SK-N-SH (cell line): ENCODE measurements around the gene TXNRD1. TPM values are rescaled to one million over a fixed set of nuclear protein-coding genes. Genes with fewer than 3 reads are reported as not detected.
"Not testable (repeated sequence)": the region's sequence is repeated elsewhere in the genome, so short reads cannot be mapped to it uniquely, and the experiment has no call there.

ENCODE experiments used
- CTCF ChIA-PET: fragments of 300-600, 350-600 bp; formaldehyde crosslinking; extraction: SDS; loops from one replicate; lab custom pipeline; 2021; lab: Yijun Ruan, JAX
- POLR2A ChIA-PET: fragments of 350-600 bp; sonication (Branson Sonifier 250); formaldehyde crosslinking; extraction: SDS; loops from one replicate; lab custom pipeline; 2020; ENCODE audit warnings: antibody characterized with exemption, inconsistent platforms; lab: Yijun Ruan, JAX
- DNase-seq: peaks from one replicate; pipeline ENCODE4 v3.0.0; 2012
- H2AFZ ChIP-seq: fragments of 200-600 bp; sonication (generic); 2 replicates; pipeline ENCODE4 v1.8.1; 2016; ENCODE audit warnings: antibody characterized with exemption, mild to moderate bottlenecking, low read depth
- H3F3A ChIP-seq: fragments of 200-600 bp; sonication (generic); replicated peaks from 2 replicates; pipeline ENCODE3; 2016; ENCODE audit warnings: antibody characterized with exemption, mild to moderate bottlenecking; ENCODE audit not compliant: insufficient read depth
- H3K27ac ChIP-seq, 2 experiments: fragments of 200-500 bp in 1 of 2; fragments of 200-600 bp in 1 of 2; sonication (Bioruptor generic) in 1 of 2; sonication (generic), shearing (Covaris generic) in 1 of 2; 2 replicates each; pipeline versions ENCODE4 v1.5.1 to v1.6.1; 2014 to 2016; ENCODE audit warnings: low read depth in 2 of 2, inconsistent platforms in 1 of 2, low read length in 1 of 2, mild to moderate bottlenecking in 1 of 2, mixed read lengths in 1 of 2
- H3K27me3 ChIP-seq: fragments of 200-600 bp; sonication (generic), shearing (Covaris generic); 2 replicates; pipeline ENCODE4 v1.6.1; 2016; ENCODE audit warnings: mixed run types; ENCODE audit not compliant: insufficient read depth
- H3K36me3 ChIP-seq, 2 experiments: fragments of 200-500 bp in 1 of 2; fragments of 200-600 bp in 1 of 2; sonication (Bioruptor generic) in 1 of 2; sonication (generic) in 1 of 2; replicated peaks in 1 of 2; 2 replicates each; pipeline versions ENCODE3 to v1.5.1; 2014 to 2016; ENCODE audit warnings: low read length in 1 of 2, mild to moderate bottlenecking in 1 of 2; ENCODE audit not compliant: insufficient read depth in 2 of 2, control insufficient read depth in 1 of 2
- H3K4me1 ChIP-seq, 2 experiments: fragments of 200-500 bp in 1 of 2; fragments of 200-600 bp in 1 of 2; sonication (Bioruptor generic) in 1 of 2; sonication (generic), shearing (Covaris generic) in 1 of 2; 2 replicates each; pipeline versions ENCODE4 v1.5.1 to v1.6.1; 2014 to 2016; ENCODE audit warnings: low read depth in 1 of 2, low read length in 1 of 2, mixed run types in 1 of 2; ENCODE audit not compliant: insufficient read depth in 2 of 2, control insufficient read depth in 1 of 2
- H3K4me2 ChIP-seq: fragments of 200-600 bp; sonication (generic), shearing (Covaris generic); 2 replicates; pipeline ENCODE4 v1.6.1; 2017; ENCODE audit warnings: mixed run types
- H3K4me3 ChIP-seq, 2 experiments: fragments of 200-500 bp in 1 of 2; fragments of 200-600 bp in 1 of 2; sonication (Bioruptor generic) in 1 of 2; sonication (generic), shearing (Covaris generic) in 1 of 2; 2 replicates each; pipeline versions ENCODE4 v1.5.1 to v1.8.1; 2014 to 2016; ENCODE audit warnings: low read depth in 2 of 2, inconsistent platforms in 1 of 2, low read length in 1 of 2, mild to moderate bottlenecking in 1 of 2, mixed read lengths in 1 of 2, moderate library complexity in 1 of 2
- H3K79me2 ChIP-seq: fragments of 200-600 bp; sonication (generic); 2 replicates; pipeline ENCODE4 v1.8.1; 2017; ENCODE audit warnings: mild to moderate bottlenecking; ENCODE audit not compliant: insufficient read depth
- H3K9ac ChIP-seq: fragments of 200-600 bp; sonication (generic); 2 replicates; pipeline ENCODE4 v1.6.1; 2017; ENCODE audit warnings: mixed run types
- H3K9me2 ChIP-seq: fragments of 200-600 bp; sonication (generic); 2 replicates; pipeline ENCODE4 v1.6.1; 2017; ENCODE audit warnings: mixed run types
- H3K9me3 ChIP-seq: fragments of 200-600 bp; sonication (generic); 2 replicates; pipeline ENCODE4 v1.6.1; 2017; ENCODE audit warnings: mixed run types, mild to moderate bottlenecking, moderate library complexity
- H4K20me1 ChIP-seq: fragments of 200-600 bp; sonication (generic); 2 replicates; pipeline ENCODE4 v1.6.1; 2017; ENCODE audit warnings: mild to moderate bottlenecking, mixed run types; ENCODE audit not compliant: insufficient read depth
- EZH2phosphoT487 ChIP-seq: fragments of 200-600 bp; sonication (generic); IDR thresholded peaks from 2 replicates; pipeline ENCODE4 v1.6.1; 2017; ENCODE audit warnings: low read depth, mixed run types, mild to moderate bottlenecking, antibody characterized with exemption, moderate library complexity, borderline replicate concordance
- FOXJ3 ChIP-seq: sonication (generic); formaldehyde crosslinking; IDR thresholded peaks from 2 replicates; pipeline ENCODE4 v1.5.1; 2020; ENCODE audit warnings: mild to moderate bottlenecking, missing genetic modification reagents
- JUND ChIP-seq: IDR thresholded peaks from 2 replicates; pipeline ENCODE4 v1.4.0; 2012
- NFIC ChIP-seq: IDR thresholded peaks from 2 replicates; pipeline ENCODE4 v1.4.0; 2012; ENCODE audit warnings: borderline replicate concordance
- NRF1 ChIP-seq: IDR thresholded peaks from 2 replicates; pipeline ENCODE4 v1.6.1; 2012; ENCODE audit warnings: low read depth, mild to moderate bottlenecking, low read length
- RAD21 ChIP-seq: IDR thresholded peaks from 2 replicates; pipeline ENCODE4 v1.6.1; 2012; ENCODE audit warnings: mild to moderate bottlenecking, low read length
- RCOR1 ChIP-seq: fragments of 150-350 bp; IDR thresholded peaks from 2 replicates; pipeline ENCODE4 v1.6.1; 2017; ENCODE audit warnings: antibody characterized with exemption, low read length
- RXRA ChIP-seq: IDR thresholded peaks from 2 replicates; pipeline ENCODE4 v1.4.0; 2012; ENCODE audit warnings: low read depth, mild to moderate bottlenecking, borderline replicate concordance
- TAF1 ChIP-seq: IDR thresholded peaks from 2 replicates; pipeline ENCODE4 v1.6.1; 2012; ENCODE audit warnings: low read depth, mild to moderate bottlenecking, low read length, moderate library complexity, borderline replicate concordance
- YY1 ChIP-seq: IDR thresholded peaks from 2 replicates; pipeline ENCODE4 v1.4.0; 2012; ENCODE audit warnings: low read depth, mild to moderate bottlenecking
- WGBS: methylation state at CpG from one replicate; pipeline ENCODE4 v1.1.6; 2017; ENCODE audit warnings: low lambda C conversion rate; 5-methylcytosine and 5-hydroxymethylcytosine counted together
- polyA plus RNA-seq, 3 experiments: library from polyadenylated mRNA; depleted of rRNA; stranded (reverse); fragments of >200 nt; gene quantifications; 2 replicates each; pipeline ENCODE4 v1.2.3, GENCODE V29; 2012
- TF ChIP-seq, protein P1 (sequence below): fragments of 150-350 bp; IDR thresholded peaks from 2 replicates; pipeline ENCODE4 v1.6.1; 2016; ENCODE audit warnings: mild to moderate bottlenecking, low read depth, low read length
- TF ChIP-seq, protein P2 (sequence below): IDR thresholded peaks from 2 replicates; pipeline ENCODE4 v1.4.0; 2012; ENCODE audit warnings: low read depth, borderline replicate concordance
- TF ChIP-seq, protein P3 (sequence below): IDR thresholded peaks from 2 replicates; pipeline ENCODE4 v1.6.1; 2012; ENCODE audit warnings: mild to moderate bottlenecking, low read depth, low read length, moderate library complexity

Gene TXNRD1
- polyA plus RNA-seq, 1 of the 3 experiments (the other 2 are of a cell fraction): 143 TPM

DNA sequence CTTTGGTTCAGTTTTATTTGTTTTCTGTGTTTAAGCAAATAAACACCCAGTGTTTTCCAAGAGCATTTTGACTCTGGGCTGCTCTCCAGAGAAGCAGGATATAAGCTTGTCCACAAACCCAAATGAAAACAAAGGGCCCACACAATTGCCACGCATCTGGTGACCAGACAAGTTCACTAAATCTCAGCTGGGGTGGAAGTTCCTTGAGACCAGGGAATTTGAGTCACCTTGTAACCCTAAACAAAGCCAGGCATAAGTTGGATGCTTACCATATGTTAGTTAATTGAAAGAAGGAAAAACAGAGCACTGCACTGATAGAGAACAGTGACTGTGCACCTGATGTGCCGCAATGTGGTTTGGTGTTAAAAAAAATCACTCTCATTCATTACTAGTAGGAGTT, 1.6 kb upstream of the TXNRD1 start (continued):
- TF ChIP-seq NRF1 (no peak), RAD21 (no peak)
- TF ChIP-seq, protein P1, sequence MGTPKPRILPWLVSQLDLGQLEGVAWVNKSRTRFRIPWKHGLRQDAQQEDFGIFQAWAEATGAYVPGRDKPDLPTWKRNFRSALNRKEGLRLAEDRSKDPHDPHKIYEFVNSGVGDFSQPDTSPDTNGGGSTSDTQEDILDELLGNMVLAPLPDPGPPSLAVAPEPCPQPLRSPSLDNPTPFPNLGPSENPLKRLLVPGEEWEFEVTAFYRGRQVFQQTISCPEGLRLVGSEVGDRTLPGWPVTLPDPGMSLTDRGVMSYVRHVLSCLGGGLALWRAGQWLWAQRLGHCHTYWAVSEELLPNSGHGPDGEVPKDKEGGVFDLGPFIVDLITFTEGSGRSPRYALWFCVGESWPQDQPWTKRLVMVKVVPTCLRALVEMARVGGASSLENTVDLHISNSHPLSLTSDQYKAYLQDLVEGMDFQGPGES: no peak

DNA sequence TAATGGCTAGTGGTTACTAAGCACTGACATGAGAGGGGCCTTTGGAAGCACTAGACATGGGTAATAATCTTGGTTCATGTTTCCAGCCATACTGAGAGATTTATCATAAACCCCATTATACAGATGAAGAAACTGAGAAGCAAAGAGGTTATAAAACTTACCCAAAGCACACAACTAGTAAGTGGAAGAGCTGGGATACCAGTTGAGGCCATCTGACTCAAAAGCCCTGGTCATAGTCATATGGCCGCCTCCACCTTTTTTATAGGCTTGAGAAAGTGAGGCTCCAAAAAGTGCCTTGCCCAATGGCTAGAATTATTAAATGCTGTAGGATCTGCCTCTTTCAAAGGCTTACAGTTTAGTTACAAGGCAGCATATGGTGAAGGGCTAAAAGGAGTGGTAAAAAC, 944 bp downstream of the TXNRD1 start:
- no peak for TF ChIP-seq YY1
- no peak for TF ChIP-seq RXRA
- TF ChIP-seq TAF1: no peak
- no peak for TF ChIP-seq JUND
- TF ChIP-seq RCOR1: no peak
- no peak for TF ChIP-seq NFIC
- TF ChIP-seq EZH2phosphoT487: no peak
- TF ChIP-seq, protein P2, sequence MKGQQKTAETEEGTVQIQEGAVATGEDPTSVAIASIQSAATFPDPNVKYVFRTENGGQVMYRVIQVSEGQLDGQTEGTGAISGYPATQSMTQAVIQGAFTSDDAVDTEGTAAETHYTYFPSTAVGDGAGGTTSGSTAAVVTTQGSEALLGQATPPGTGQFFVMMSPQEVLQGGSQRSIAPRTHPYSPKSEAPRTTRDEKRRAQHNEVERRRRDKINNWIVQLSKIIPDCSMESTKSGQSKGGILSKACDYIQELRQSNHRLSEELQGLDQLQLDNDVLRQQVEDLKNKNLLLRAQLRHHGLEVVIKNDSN: no peak
- TF ChIP-seq, protein P3, sequence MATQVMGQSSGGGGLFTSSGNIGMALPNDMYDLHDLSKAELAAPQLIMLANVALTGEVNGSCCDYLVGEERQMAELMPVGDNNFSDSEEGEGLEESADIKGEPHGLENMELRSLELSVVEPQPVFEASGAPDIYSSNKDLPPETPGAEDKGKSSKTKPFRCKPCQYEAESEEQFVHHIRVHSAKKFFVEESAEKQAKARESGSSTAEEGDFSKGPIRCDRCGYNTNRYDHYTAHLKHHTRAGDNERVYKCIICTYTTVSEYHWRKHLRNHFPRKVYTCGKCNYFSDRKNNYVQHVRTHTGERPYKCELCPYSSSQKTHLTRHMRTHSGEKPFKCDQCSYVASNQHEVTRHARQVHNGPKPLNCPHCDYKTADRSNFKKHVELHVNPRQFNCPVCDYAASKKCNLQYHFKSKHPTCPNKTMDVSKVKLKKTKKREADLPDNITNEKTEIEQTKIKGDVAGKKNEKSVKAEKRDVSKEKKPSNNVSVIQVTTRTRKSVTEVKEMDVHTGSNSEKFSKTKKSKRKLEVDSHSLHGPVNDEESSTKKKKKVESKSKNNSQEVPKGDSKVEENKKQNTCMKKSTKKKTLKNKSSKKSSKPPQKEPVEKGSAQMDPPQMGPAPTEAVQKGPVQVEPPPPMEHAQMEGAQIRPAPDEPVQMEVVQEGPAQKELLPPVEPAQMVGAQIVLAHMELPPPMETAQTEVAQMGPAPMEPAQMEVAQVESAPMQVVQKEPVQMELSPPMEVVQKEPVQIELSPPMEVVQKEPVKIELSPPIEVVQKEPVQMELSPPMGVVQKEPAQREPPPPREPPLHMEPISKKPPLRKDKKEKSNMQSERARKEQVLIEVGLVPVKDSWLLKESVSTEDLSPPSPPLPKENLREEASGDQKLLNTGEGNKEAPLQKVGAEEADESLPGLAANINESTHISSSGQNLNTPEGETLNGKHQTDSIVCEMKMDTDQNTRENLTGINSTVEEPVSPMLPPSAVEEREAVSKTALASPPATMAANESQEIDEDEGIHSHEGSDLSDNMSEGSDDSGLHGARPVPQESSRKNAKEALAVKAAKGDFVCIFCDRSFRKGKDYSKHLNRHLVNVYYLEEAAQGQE: no peak
- TF ChIP-seq, protein P1: no peak
- TF ChIP-seq FOXJ3: no peak

DNA sequence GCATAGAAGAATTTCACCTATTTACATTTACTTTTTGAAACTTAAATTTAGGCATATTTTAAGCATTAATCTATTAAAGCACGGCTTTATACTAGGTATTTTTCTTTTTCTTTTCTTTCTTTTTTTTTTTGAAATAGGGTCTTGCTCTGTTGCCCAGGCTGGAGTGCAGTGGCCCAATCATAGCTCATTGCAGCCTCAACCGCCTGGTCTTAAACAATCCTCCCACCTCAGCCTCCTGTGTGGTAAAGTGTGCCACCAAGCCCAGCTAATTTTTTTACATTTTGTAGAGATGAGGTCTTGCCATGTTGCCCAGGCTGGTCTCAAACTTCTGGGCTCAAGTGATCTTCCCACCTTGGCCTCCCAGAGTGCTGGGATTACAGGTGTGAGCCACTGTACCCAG, 2.9 kb downstream of the TXNRD1 start:
- H3K79me2 ChIP-seq, H3K9me3 ChIP-seq, H3K36me3 ChIP-seq, DNase-seq, H3K4me2 ChIP-seq, POLR2A ChIA-PET, H4K20me1 ChIP-seq, H3K27me3 ChIP-seq, H3K4me3 ChIP-seq, H3K9me2 ChIP-seq: not testable (repeated sequence)
- Histone ChIP-seq H3K4me1 (peaks cover 7 to 21% of the 10 kb centered on the region in 2 experiments; a peak in 3 of 4 replicates), H3K9ac (peak overlapping the region; percentile 44; the same call in 1 of the 2 replicates), H2AFZ (peak overlapping the region; percentile 17; the same call in 1 of the 2 replicates), H3K27ac (peak overlapping the region in 1 of 2 experiments; percentile 94; a peak in 2 of 4 replicates), H3F3A (peaks cover 31% of the 10 kb centered on the region)
- WGBS: 89% methylated on average over 2 of the region's 2 CpGs
- CTCF ChIA-PET: interaction anchor here (0.9 to 2.0 kb wide), 2 partner anchors 19 to 129 kb away, joined by 3 to 5 read pairs; no protein-coding TSS in a partner anchor

More for the DNA sequence above, 944 bp downstream of the TXNRD1 start:
- no peak overlapping the region for H3K4me3 ChIP-seq
- H3K27me3 ChIP-seq: no peaks in the 10 kb centered on the region
- H3K9ac ChIP-seq: no peak overlapping the region
- no peaks in the 10 kb centered on the region for H3K9me3 ChIP-seq
- peaks cover 7 to 21% of the 10 kb centered on the region in 2 experiments; a peak in 3 of 4 replicates for H3K4me1 ChIP-seq
- H3K27ac ChIP-seq: no peak overlapping the region
- WGBS: 87% methylated on average over 1 of the region's 1 CpG
- no peak for DNase-seq
- H4K20me1 ChIP-seq: no peaks in the 10 kb centered on the region
- H3K4me2 ChIP-seq: no peak overlapping the region
- CTCF ChIA-PET: interaction anchor here (1.0 kb wide), 1 partner anchor 79 kb away, joined by 4 read pairs; no protein-coding TSS in a partner anchor
- H3K9me2 ChIP-seq: no peaks in the 10 kb centered on the region
- H2AFZ ChIP-seq: no peak overlapping the region
- no peaks in the 10 kb centered on the region for H3K79me2 ChIP-seq
- H3K36me3 ChIP-seq: no peaks in the 10 kb centered on the region
- H3F3A ChIP-seq: peaks cover 31% of the 10 kb centered on the region
- POLR2A ChIA-PET: no interaction called here
